ENCODE results near the gene TMEM132D. TPM values are rescaled to one million over a fixed set of nuclear protein-coding genes. Genes with fewer than 3 reads are reported as not detected.

Gene TMEM132D
- total RNA-seq, 1 donor from 2014 or later = 1.6 TPM

DNA sequence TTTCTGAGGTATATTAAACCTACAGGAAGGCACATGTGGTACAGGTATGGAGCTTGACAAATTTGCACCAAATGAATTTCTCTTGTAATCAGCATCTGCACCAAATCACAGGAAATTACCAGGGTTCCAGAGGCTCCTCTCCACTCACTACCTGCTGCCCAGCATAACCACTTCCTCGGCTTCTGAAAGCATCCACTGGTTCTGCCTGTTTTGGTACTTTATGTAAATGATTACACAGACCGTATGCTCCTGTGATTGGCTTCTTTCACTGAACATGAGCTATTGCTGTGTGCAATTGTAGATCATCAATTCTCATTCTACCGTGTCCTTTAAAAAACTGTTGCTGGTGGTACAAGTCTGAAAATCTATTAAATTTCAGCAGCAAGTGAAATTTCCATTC lies 522.1 kb downstream of the TMEM132D start:
- no peaks in the 10 kb centered on the region for H3K27me3 ChIP-seq (ENCODE audit: control insufficient read depth in 3 of 3, insufficient read depth in 3 of 3, low read length in 3 of 3)
- H3K36me3 ChIP-seq (ENCODE audit: control insufficient read depth in 3 of 3, insufficient read depth in 3 of 3, low read length in 3 of 3) = no peaks in the 10 kb centered on the region
- H3K27ac ChIP-seq (ENCODE audit: low read depth, low read length) = no peak overlapping the region
- no peak overlapping the region for H3K4me3 ChIP-seq (ENCODE audit: low read length in 3 of 3)
- H3K9ac ChIP-seq (ENCODE audit: low read depth in 1 of 3, low read length in 3 of 3) = no peak overlapping the region
- no peaks in the 10 kb centered on the region for H3K9me3 ChIP-seq (ENCODE audit: control insufficient read depth in 3 of 3, low read length in 3 of 3)
- no peaks in the 10 kb centered on the region for H3K4me1 ChIP-seq (ENCODE audit: control insufficient read depth in 3 of 3, insufficient read depth in 3 of 3, low read length in 3 of 3)

DNA sequence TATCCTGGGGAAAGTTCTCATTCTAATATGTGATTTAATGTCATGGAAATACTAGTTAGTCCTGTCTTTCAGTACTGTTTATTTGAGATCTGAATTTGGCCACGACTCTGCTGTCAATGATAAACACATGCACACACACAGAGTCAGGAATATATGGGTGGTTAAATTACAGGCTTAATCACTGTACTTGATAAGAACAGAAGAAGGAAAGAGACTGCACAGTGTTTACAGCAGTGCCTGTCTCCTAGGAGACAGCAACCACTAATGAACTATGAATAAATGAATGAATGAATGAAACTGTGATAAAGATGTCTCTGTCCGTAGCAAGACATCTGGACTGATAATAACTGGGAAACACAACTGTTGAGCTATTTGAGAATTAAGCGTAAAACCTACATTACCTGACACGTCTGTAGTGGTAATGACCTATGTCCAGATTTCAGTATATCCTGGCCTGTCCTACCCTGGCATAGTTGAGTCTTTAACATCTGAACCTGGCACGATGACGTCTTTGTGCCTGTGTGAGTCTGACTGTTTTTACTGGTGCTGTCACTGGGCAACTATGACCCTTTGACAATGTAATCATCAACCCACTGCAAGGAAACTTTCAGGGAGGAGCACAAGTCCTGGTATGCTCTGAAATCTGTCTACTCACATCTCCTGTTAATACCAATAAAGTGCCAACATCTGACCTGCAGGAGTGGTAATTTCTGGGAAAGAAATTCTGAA lies 524.6 kb downstream of the TMEM132D start:
- Histone ChIP-seq H3K9ac (ENCODE audit: low read depth in 1 of 3, low read length in 3 of 3) (no peak overlapping the region), H3K4me1 (ENCODE audit: control insufficient read depth in 3 of 3, insufficient read depth in 3 of 3, low read length in 3 of 3) (no peaks in the 10 kb centered on the region), H3K27ac (ENCODE audit: low read depth, low read length) (no peak overlapping the region), H3K4me3 (ENCODE audit: low read length in 3 of 3) (no peak overlapping the region), H3K36me3 (ENCODE audit: control insufficient read depth in 3 of 3, insufficient read depth in 3 of 3, low read length in 3 of 3) (no peaks in the 10 kb centered on the region), H3K27me3 (ENCODE audit: control insufficient read depth in 3 of 3, insufficient read depth in 3 of 3, low read length in 3 of 3) (no peaks in the 10 kb centered on the region), H3K9me3 (ENCODE audit: control insufficient read depth in 3 of 3, low read length in 3 of 3) (no peaks in the 10 kb centered on the region)

DNA sequence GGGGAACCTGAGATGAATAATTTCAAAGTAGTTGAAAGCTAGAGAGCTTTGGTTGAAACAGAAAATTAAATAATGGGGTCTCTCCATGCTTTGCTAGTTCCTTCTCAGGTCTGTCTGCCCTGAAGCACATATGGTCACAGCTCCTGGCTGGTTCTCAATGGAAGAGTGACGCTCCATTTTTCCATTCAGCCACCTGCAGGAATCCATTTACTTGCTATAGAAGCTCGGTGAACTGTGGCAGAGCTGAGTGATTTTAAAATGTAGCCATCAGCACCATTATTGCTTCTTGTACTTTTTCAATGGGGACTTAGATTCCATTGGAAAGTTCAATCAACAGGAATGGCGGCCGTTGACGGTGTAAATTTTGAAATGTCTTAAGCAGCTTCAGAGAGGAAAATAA lies 525.3 kb downstream of the TMEM132D start:
- no peaks in the 10 kb centered on the region for H3K9me3 ChIP-seq (ENCODE audit: control insufficient read depth in 3 of 3, low read length in 3 of 3)
- H3K4me3 ChIP-seq (ENCODE audit: low read length in 3 of 3) = no peak overlapping the region
- no peaks in the 10 kb centered on the region for H3K4me1 ChIP-seq (ENCODE audit: control insufficient read depth in 3 of 3, insufficient read depth in 3 of 3, low read length in 3 of 3)
- H3K27me3 ChIP-seq (ENCODE audit: control insufficient read depth in 3 of 3, insufficient read depth in 3 of 3, low read length in 3 of 3) = no peaks in the 10 kb centered on the region
- H3K27ac ChIP-seq (ENCODE audit: low read depth, low read length) = no peak overlapping the region
- no peak overlapping the region for H3K9ac ChIP-seq (ENCODE audit: low read depth in 1 of 3, low read length in 3 of 3)
- no peaks in the 10 kb centered on the region for H3K36me3 ChIP-seq (ENCODE audit: control insufficient read depth in 3 of 3, insufficient read depth in 3 of 3, low read length in 3 of 3)

DNA sequence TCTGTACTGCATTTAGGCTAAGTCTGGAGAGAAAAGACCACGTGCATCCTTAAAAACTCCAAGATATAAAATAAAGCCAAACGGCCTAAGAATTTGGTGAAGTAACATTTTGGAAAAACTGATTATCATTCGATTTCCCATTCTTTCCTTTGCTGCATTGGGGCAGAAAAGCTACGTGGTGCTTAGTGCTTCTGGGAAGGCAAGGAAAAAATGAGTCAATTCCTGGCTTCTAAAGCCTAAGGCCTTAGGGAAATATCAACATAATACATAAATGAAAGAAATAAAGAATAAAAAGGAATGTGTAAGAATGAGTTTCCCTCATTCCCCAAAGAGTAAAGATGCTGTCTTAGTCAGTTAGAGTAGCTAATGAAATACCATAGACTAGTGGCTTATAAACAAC lies 530.1 kb downstream of the TMEM132D start:
- Histone ChIP-seq H3K27me3 (ENCODE audit: control insufficient read depth in 3 of 3, insufficient read depth in 3 of 3, low read length in 3 of 3) (no peaks in the 10 kb centered on the region), H3K9ac (ENCODE audit: low read depth in 1 of 3, low read length in 3 of 3) (no peak overlapping the region), H3K36me3 (ENCODE audit: control insufficient read depth in 3 of 3, insufficient read depth in 3 of 3, low read length in 3 of 3) (no peaks in the 10 kb centered on the region), H3K27ac (ENCODE audit: low read depth, low read length) (no peak overlapping the region), H3K4me3 (ENCODE audit: low read length in 3 of 3) (no peak overlapping the region), H3K9me3 (ENCODE audit: control insufficient read depth in 3 of 3, low read length in 3 of 3) (peaks cover 0 to 4% (median 0%) of the 10 kb centered on the region in 3 donors), H3K4me1 (ENCODE audit: control insufficient read depth in 3 of 3, insufficient read depth in 3 of 3, low read length in 3 of 3) (no peaks in the 10 kb centered on the region)

DNA sequence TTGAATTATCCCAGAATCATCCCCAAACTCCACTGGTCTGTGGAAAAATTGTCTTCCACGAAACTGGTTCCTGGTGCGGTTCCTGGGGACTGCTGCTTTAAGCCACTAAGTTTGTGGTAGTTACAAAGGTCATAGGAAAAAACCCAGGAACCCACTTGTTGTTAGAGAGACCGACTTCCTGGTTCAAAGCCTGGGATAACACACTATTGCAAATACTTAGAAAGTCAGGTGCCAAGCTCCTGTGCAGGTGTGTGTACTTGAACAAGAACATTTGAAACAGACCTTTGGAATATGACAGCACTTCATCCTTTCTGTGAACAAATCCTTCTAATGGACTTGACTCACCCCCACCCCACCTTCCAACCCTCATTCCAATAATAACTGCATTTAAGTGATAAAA lies 530.9 kb downstream of the TMEM132D start:
- Histone ChIP-seq H3K9ac (ENCODE audit: low read depth in 1 of 3, low read length in 3 of 3) (no peak overlapping the region), H3K36me3 (ENCODE audit: control insufficient read depth in 3 of 3, insufficient read depth in 3 of 3, low read length in 3 of 3) (no peaks in the 10 kb centered on the region), H3K4me1 (ENCODE audit: control insufficient read depth in 3 of 3, insufficient read depth in 3 of 3, low read length in 3 of 3) (no peaks in the 10 kb centered on the region), H3K9me3 (ENCODE audit: control insufficient read depth in 3 of 3, low read length in 3 of 3) (peaks cover 0 to 4% (median 0%) of the 10 kb centered on the region in 3 donors), H3K27ac (ENCODE audit: low read depth, low read length) (no peak overlapping the region), H3K27me3 (ENCODE audit: control insufficient read depth in 3 of 3, insufficient read depth in 3 of 3, low read length in 3 of 3) (no peaks in the 10 kb centered on the region), H3K4me3 (ENCODE audit: low read length in 3 of 3) (no peak overlapping the region)

DNA sequence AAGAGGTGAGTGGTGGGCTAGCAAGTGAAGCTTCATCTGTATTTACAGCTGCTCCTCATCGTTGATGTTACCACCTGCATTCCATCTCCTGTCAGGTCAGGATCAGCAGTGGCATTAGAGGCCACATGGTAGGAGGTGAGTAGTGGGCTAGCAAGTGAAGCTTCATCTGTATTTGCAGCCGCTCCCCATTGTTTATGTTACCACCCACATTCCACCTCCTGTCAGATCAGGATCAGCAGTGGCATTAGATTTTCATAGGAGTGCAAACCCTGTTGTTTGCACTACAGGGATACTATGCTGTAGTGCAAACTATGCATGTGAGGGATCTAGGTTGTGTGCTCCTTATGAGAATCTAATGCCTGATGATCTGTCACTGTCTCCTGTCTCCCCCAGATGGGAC lies 531.5 kb downstream of the TMEM132D start:
- Histone ChIP-seq H3K27me3 (ENCODE audit: control insufficient read depth in 3 of 3, insufficient read depth in 3 of 3, low read length in 3 of 3) (no peaks in the 10 kb centered on the region), H3K27ac (ENCODE audit: low read depth, low read length) (no peak overlapping the region), H3K9ac (ENCODE audit: low read depth in 1 of 3, low read length in 3 of 3) (no peak overlapping the region), H3K9me3 (ENCODE audit: control insufficient read depth in 3 of 3, low read length in 3 of 3) (peaks cover 0 to 4% (median 2%) of the 10 kb centered on the region in 3 donors), H3K4me3 (ENCODE audit: low read length in 3 of 3) (no peak overlapping the region), H3K36me3 (ENCODE audit: control insufficient read depth in 3 of 3, insufficient read depth in 3 of 3, low read length in 3 of 3) (no peaks in the 10 kb centered on the region), H3K4me1 (ENCODE audit: control insufficient read depth in 3 of 3, insufficient read depth in 3 of 3, low read length in 3 of 3) (no peaks in the 10 kb centered on the region)

DNA sequence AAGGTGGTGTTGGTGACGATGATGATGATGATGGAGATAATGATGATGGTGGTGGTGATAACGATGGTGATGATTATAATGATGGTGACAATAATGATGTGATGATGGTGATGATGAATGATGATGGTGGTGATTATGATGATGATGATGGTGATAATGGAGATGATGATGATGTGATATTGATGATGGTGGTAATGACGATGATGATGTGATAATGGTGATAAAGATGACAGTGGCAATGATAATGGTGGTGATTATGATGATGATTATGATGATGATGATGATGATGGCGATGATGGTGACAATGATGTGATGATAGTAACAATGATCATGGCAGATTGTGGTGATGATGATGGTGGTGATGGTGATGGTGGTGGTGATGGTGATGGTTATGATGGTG lies 532.6 kb downstream of the TMEM132D start:
- Histone ChIP-seq H3K4me3 (ENCODE audit: low read length in 3 of 3) (no peak overlapping the region), H3K27me3 (ENCODE audit: control insufficient read depth in 3 of 3, insufficient read depth in 3 of 3, low read length in 3 of 3) (no peaks in the 10 kb centered on the region), H3K4me1 (ENCODE audit: control insufficient read depth in 3 of 3, insufficient read depth in 3 of 3, low read length in 3 of 3) (no peaks in the 10 kb centered on the region), H3K36me3 (ENCODE audit: control insufficient read depth in 3 of 3, insufficient read depth in 3 of 3, low read length in 3 of 3) (no peaks in the 10 kb centered on the region), H3K9ac (ENCODE audit: low read depth in 1 of 3, low read length in 3 of 3) (no peak overlapping the region), H3K9me3 (ENCODE audit: control insufficient read depth in 3 of 3, low read length in 3 of 3) (peaks cover 0 to 4% (median 2%) of the 10 kb centered on the region in 3 donors), H3K27ac (ENCODE audit: low read depth, low read length) (no peak overlapping the region)

DNA sequence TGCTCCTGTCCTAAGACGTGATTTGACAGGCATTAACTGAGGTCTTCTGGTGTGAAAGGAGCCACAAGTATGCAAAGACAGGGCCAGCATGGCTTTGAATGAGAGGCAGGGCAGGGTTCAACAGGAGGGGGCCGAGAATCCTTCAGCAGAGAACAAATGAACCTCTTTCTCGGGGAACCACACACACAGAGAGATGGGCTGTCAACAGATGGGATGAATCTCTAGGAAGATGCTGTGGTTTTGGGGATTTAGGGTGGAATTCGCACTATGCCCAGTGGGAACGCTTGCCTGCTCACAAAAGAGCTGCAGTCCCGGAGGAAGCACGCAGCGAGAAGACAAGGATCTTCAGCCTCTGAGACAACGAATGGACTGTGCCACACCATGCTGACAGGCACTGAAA lies 537.2 kb downstream of the TMEM132D start:
- Histone ChIP-seq H3K36me3 (ENCODE audit: control insufficient read depth in 3 of 3, insufficient read depth in 3 of 3, low read length in 3 of 3) (no peaks in the 10 kb centered on the region), H3K4me3 (ENCODE audit: low read length in 3 of 3) (no peak overlapping the region), H3K27me3 (ENCODE audit: control insufficient read depth in 3 of 3, insufficient read depth in 3 of 3, low read length in 3 of 3) (no peaks in the 10 kb centered on the region), H3K27ac (ENCODE audit: low read depth, low read length) (no peak overlapping the region), H3K4me1 (ENCODE audit: control insufficient read depth in 3 of 3, insufficient read depth in 3 of 3, low read length in 3 of 3) (no peaks in the 10 kb centered on the region), H3K9me3 (ENCODE audit: control insufficient read depth in 3 of 3, low read length in 3 of 3) (peaks cover 0 to 4% (median 2%) of the 10 kb centered on the region in 3 donors), H3K9ac (ENCODE audit: low read depth in 1 of 3, low read length in 3 of 3) (no peak overlapping the region)

DNA sequence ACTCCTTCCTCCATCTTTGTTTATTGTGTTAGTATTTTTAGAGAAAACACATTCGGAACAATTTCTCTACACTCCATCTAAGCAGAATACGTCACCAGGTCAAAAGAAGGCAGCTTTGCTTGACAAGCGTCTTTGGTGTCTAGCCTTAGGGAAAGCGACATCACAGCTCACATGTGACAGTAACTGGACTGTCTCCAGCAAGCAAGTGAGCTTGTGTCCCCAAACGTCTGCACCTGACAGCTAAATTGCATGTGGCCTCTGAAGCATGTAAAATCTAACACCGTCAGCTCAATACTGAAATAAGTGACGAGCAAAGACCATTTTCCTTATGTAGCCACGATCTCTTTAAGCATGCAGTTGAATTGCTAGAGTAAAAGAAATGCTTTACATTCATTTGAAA lies 540.8 kb downstream of the TMEM132D start:
- Histone ChIP-seq H3K27me3 (ENCODE audit: control insufficient read depth in 3 of 3, insufficient read depth in 3 of 3, low read length in 3 of 3) (no peaks in the 10 kb centered on the region), H3K36me3 (ENCODE audit: control insufficient read depth in 3 of 3, insufficient read depth in 3 of 3, low read length in 3 of 3) (no peaks in the 10 kb centered on the region), H3K9ac (ENCODE audit: low read depth in 1 of 3, low read length in 3 of 3) (no peak overlapping the region), H3K4me1 (ENCODE audit: control insufficient read depth in 3 of 3, insufficient read depth in 3 of 3, low read length in 3 of 3) (no peaks in the 10 kb centered on the region), H3K27ac (ENCODE audit: low read depth, low read length) (no peak overlapping the region), H3K9me3 (ENCODE audit: control insufficient read depth in 3 of 3, low read length in 3 of 3) (peaks cover 0 to 2% (median 2%) of the 10 kb centered on the region in 3 donors), H3K4me3 (ENCODE audit: low read length in 3 of 3) (no peak overlapping the region)

DNA sequence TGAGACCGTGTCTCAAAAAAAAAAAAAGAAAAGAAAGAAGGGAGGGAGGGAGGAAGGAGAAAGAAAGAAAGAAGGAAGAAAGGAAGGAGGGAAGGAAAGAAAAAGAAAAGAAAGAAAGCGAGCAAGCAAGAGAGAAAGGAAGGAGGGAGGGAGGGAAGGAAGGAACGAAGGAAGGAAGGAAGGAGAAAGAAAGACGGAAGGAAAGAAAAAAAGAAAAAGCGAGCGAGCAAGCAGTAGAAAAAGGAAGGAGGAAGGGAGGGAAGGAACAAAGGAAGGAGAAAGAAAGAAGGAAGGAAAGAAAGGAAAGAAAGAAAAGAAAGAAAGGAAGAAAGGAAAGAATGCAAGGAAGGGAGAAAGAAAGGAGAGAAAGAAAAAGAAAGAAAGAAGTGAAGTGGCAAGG lies 546.6 kb downstream of the TMEM132D start:
- Histone ChIP-seq H3K4me1 (ENCODE audit: control insufficient read depth in 3 of 3, insufficient read depth in 3 of 3, low read length in 3 of 3) (no peaks in the 10 kb centered on the region), H3K9ac (ENCODE audit: low read depth in 1 of 3, low read length in 3 of 3) (no peak overlapping the region), H3K36me3 (ENCODE audit: control insufficient read depth in 3 of 3, insufficient read depth in 3 of 3, low read length in 3 of 3) (no peaks in the 10 kb centered on the region), H3K27ac (ENCODE audit: low read depth, low read length) (no peak overlapping the region), H3K9me3 (ENCODE audit: control insufficient read depth in 3 of 3, low read length in 3 of 3) (peaks cover 0 to 2% (median 0%) of the 10 kb centered on the region in 3 donors), H3K27me3 (ENCODE audit: control insufficient read depth in 3 of 3, insufficient read depth in 3 of 3, low read length in 3 of 3) (no peaks in the 10 kb centered on the region), H3K4me3 (ENCODE audit: low read length in 3 of 3) (no peak overlapping the region)
